HEK293T (cell line): Measurements from ENCODE around the gene RAD51B.

Source experiments
- ARNT ChIP-seq: fragments of 450-650 bp; IDR thresholded peaks from 2 replicates; pipeline ENCODE4 v1.6.1; 2017; ENCODE audit warnings: mild to moderate bottlenecking
- BHLHE40 ChIP-seq: fragments of 450-650 bp; IDR thresholded peaks from 2 replicates; pipeline ENCODE4 v1.6.1; 2016; ENCODE audit warnings: mild to moderate bottlenecking, moderate library complexity, borderline replicate concordance
- FOXA1 ChIP-seq: fragments of 450-650 bp; IDR thresholded peaks from 2 replicates; pipeline ENCODE4 v1.6.1; 2016; ENCODE audit warnings: mild to moderate bottlenecking
- FOXM1 ChIP-seq: fragments of 450-650 bp; IDR thresholded peaks from 2 replicates; pipeline ENCODE4 v1.6.1; 2017; ENCODE audit warnings: mild to moderate bottlenecking, borderline replicate concordance
- NFRKB ChIP-seq: fragments of 450-650 bp; IDR thresholded peaks from 2 replicates; pipeline ENCODE4 v1.6.1; 2016; ENCODE audit warnings: mild to moderate bottlenecking, moderate library complexity
- SP1 ChIP-seq: fragments of 450-650 bp; IDR thresholded peaks from 2 replicates; pipeline ENCODE4 v1.6.1; 2017
- SUZ12 ChIP-seq: fragments of 450-650 bp; IDR thresholded peaks from 2 replicates; pipeline ENCODE4 v1.6.1; 2016; ENCODE audit warnings: mild to moderate bottlenecking

DNA sequence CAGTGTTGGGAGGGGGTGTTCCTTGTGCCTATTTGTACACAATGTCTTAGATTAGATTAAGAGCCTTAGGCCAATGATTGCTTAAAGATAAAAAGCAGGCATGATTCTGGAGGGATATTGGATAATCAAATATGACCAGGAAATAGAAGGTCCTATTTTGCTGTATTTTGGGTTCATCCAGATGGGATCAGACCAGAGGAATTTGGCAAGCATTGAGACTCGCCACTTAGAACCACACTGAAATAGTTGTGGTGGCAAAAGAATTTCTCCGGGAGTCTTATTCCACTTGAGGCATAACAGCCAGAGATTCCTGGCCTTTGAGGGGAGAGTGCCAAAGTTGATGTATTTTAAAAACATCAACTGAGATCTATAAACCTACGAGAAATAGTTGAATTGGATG is 327.2 kb downstream of the RAD51B start:
- TF ChIP-seq FOXM1 (no peak), BHLHE40 (no peak), SUZ12 (no peak), ARNT (no peak), FOXA1 (no peak), SP1 (no peak), NFRKB (no peak)
